ENCODE results near the gene PRKAG2.

Gene PRKAG2

GRCh38 chr7:151675196-151675920 lies 201.6 kb downstream of the PRKAG2 start:
- Histone ChIP-seq H3K4me2 (ENCODE audit: low read depth, low read length, poor library complexity, severe bottlenecking) (no peak overlapping the region), H3K4me3 (ENCODE audit: low read length, poor library complexity, severe bottlenecking) (no peak overlapping the region), H3K27me3 (ENCODE audit: insufficient read depth, low read length, poor library complexity, severe bottlenecking) (no peaks in the 10 kb centered on the region), H4K20me1 (ENCODE audit: insufficient read depth, low read length, poor library complexity, severe bottlenecking) (no peaks in the 10 kb centered on the region), H3K36me3 (ENCODE audit: insufficient read depth, low read length) (no peaks in the 10 kb centered on the region), H3K9ac (ENCODE audit: low read depth, low read length, poor library complexity, severe bottlenecking) (no peak overlapping the region), H3K9me3 (ENCODE audit: insufficient read depth, low read depth, low read length) (no peaks in the 10 kb centered on the region), H3K9me2 (replicated peaks; ENCODE audit: low read depth, low read length) (no peaks in the 10 kb centered on the region), H3K79me2 (ENCODE audit: insufficient read depth, low read length) (no peaks in the 10 kb centered on the region), H3F3A (ENCODE audit: low read depth) (peaks cover 9% of the 10 kb centered on the region; the same call in 1 of the 2 replicates), H3K4me1 (ENCODE audit: insufficient read depth, low read length, poor library complexity, severe bottlenecking) (peaks cover 44% of the 10 kb centered on the region), H2AFZ (ENCODE audit: low read length) (no peak overlapping the region)
- no peak for TF ChIP-seq CTCF (conservative IDR thresholded peaks at IDR 0.05; ENCODE audit: low read length)
- TF ChIP-seq EZH2phosphoT487 (IDR thresholded peaks at IDR 0.05; ENCODE audit: borderline replicate concordance) = no peak

- Histone ChIP-seq H3F3A (ENCODE audit: low read depth) (peaks cover 5% of the 10 kb centered on the region; the same call in 1 of the 2 replicates), H2AFZ (ENCODE audit: low read length) (no peak overlapping the region), H4K20me1 (ENCODE audit: insufficient read depth, low read length, poor library complexity, severe bottlenecking) (no peaks in the 10 kb centered on the region), H3K79me2 (ENCODE audit: insufficient read depth, low read length) (no peaks in the 10 kb centered on the region), H3K9me3 (ENCODE audit: insufficient read depth, low read depth, low read length) (no peaks in the 10 kb centered on the region), H3K9ac (ENCODE audit: low read depth, low read length, poor library complexity, severe bottlenecking) (no peak overlapping the region), H3K36me3 (ENCODE audit: insufficient read depth, low read length) (no peaks in the 10 kb centered on the region), H3K4me3 (ENCODE audit: low read length, poor library complexity, severe bottlenecking) (no peak overlapping the region), H3K9me2 (replicated peaks; ENCODE audit: low read depth, low read length) (no peaks in the 10 kb centered on the region), H3K4me2 (ENCODE audit: low read depth, low read length, poor library complexity, severe bottlenecking) (no peak overlapping the region), H3K4me1 (ENCODE audit: insufficient read depth, low read length, poor library complexity, severe bottlenecking) (peaks cover 33% of the 10 kb centered on the region), H3K27me3 (ENCODE audit: insufficient read depth, low read length, poor library complexity, severe bottlenecking) (no peaks in the 10 kb centered on the region)
- no peak for TF ChIP-seq EZH2phosphoT487 (IDR thresholded peaks at IDR 0.05; ENCODE audit: borderline replicate concordance)
- TF ChIP-seq CTCF (conservative IDR thresholded peaks at IDR 0.05; ENCODE audit: low read length) = no peak
These were observed 202.6 kb downstream of the PRKAG2 start for GRCh38 chr7:151674161-151674920.

GRCh38 chr7:151673216-151673615 lies 203.7 kb downstream of the PRKAG2 start:
- H3K4me1 ChIP-seq (ENCODE audit: insufficient read depth, low read length, poor library complexity, severe bottlenecking) = peaks cover 24% of the 10 kb centered on the region
- no peaks in the 10 kb centered on the region for H3F3A ChIP-seq (ENCODE audit: low read depth)
- no peaks in the 10 kb centered on the region for H3K9me2 ChIP-seq (replicated peaks; ENCODE audit: low read depth, low read length)
- no peaks in the 10 kb centered on the region for H3K27me3 ChIP-seq (ENCODE audit: insufficient read depth, low read length, poor library complexity, severe bottlenecking)
- no peaks in the 10 kb centered on the region for H4K20me1 ChIP-seq (ENCODE audit: insufficient read depth, low read length, poor library complexity, severe bottlenecking)
- TF ChIP-seq EZH2phosphoT487 (IDR thresholded peaks at IDR 0.05; ENCODE audit: borderline replicate concordance) (no peak), CTCF (conservative IDR thresholded peaks at IDR 0.05; ENCODE audit: low read length) (no peak)
- H3K79me2 ChIP-seq (ENCODE audit: insufficient read depth, low read length) = no peaks in the 10 kb centered on the region
- H3K4me3 ChIP-seq (ENCODE audit: low read length, poor library complexity, severe bottlenecking) = no peak overlapping the region
- H3K4me2 ChIP-seq (ENCODE audit: low read depth, low read length, poor library complexity, severe bottlenecking) = peak overlapping the region; percentile 7
- peak overlapping the region; percentile 4 for H3K9ac ChIP-seq (ENCODE audit: low read depth, low read length, poor library complexity, severe bottlenecking)
- 0 out of 2 replicates have a peak overlapping the region, but pooled peaks have one; percentile 23 for H2AFZ ChIP-seq (ENCODE audit: low read length)
- H3K36me3 ChIP-seq (ENCODE audit: insufficient read depth, low read length) = no peaks in the 10 kb centered on the region
- no peaks in the 10 kb centered on the region for H3K9me3 ChIP-seq (ENCODE audit: insufficient read depth, low read depth, low read length)
